Measurements from ENCODE around the gene TANGO6. TPM values are rescaled to one million over a fixed set of nuclear protein-coding genes. Genes with fewer than 3 reads are reported as not detected.

Gene TANGO6
- polyA plus RNA-seq, 2 of the 4 experiments (the other 2 are of a cell fraction), result 8.1 to 19.5 TPM

- WGBS (ENCODE audit: missing lambda C conversion rate), result 93% methylated on average over 2 of the region's 2 CpGs
- TF ChIP-seq CBX2 (IDR thresholded peaks at IDR 0.05; ENCODE audit: borderline replicate concordance, low read depth), result no peak
- TF ChIP-seq ZC3H11A (IDR thresholded peaks at IDR 0.05), result no peak
- no peak for TF ChIP-seq CHD4 (IDR thresholded peaks at IDR 0.05; ENCODE audit: borderline replicate concordance)
- TF ChIP-seq HOXA7 (CRISPR knock-in tag; IDR thresholded peaks at IDR 0.05), result no peak
- TF ChIP-seq GATA3 (IDR thresholded peaks at IDR 0.05; ENCODE audit: borderline replicate concordance), result no peak
- TF ChIP-seq ZFP36 (IDR thresholded peaks at IDR 0.05; ENCODE audit: borderline replicate concordance, partially characterized antibody), result no peak
- no peak for TF ChIP-seq REST (IDR thresholded peaks at IDR 0.05)
- no peak for TF ChIP-seq BHLHE40 (IDR thresholded peaks at IDR 0.05; ENCODE audit: low read depth, low read length)
- TF ChIP-seq SMC3 (IDR thresholded peaks at IDR 0.05), result no peak
- no peak for TF ChIP-seq RCOR1 (IDR thresholded peaks at IDR 0.05; ENCODE audit: low read depth, low read length)
- no peak for TF ChIP-seq POLR2AphosphoS2 (conservative IDR thresholded peaks at IDR 0.05; ENCODE audit: low read length)
- no peak for TF ChIP-seq MAX (IDR thresholded peaks at IDR 0.05)
- TF ChIP-seq RNF2 (IDR thresholded peaks at IDR 0.05; ENCODE audit: borderline replicate concordance, low read depth), result no peak
- no peak for TF ChIP-seq RAD21 (conservative IDR thresholded peaks at IDR 0.05 in 1 of 2, IDR thresholded peaks at IDR 0.05 in 1 of 2)
- TF ChIP-seq EHMT2 (IDR thresholded peaks at IDR 0.05; ENCODE audit: low read depth), result no peak
- no peak for TF ChIP-seq ZSCAN20 (CRISPR knock-in tag; IDR thresholded peaks at IDR 0.05)
- Histone ChIP-seq H3K9me3 (no peaks in the 10 kb centered on the region), H3K4me2 (no peak overlapping the region), H3K4me1 (no peaks in the 10 kb centered on the region), H3K27ac (no peak overlapping the region), H3K4me3 (no peak overlapping the region)
- FAIRE-seq (no peak), ATAC-seq (no peak), DNase-seq (ENCODE audit: low read depth in 1 of 2, low spot score in 1 of 2) (no peak)
- ChIA-PET POLR2A (no interaction called here), CTCF (interaction anchor here (2.5 kb wide), 1 partner anchor 273 kb away, joined by 18 read pairs; no protein-coding TSS in a partner anchor)
Observed at GRCh38 chr16:68850481-68850880, 7.2 kb downstream of the TANGO6 start.

DNA sequence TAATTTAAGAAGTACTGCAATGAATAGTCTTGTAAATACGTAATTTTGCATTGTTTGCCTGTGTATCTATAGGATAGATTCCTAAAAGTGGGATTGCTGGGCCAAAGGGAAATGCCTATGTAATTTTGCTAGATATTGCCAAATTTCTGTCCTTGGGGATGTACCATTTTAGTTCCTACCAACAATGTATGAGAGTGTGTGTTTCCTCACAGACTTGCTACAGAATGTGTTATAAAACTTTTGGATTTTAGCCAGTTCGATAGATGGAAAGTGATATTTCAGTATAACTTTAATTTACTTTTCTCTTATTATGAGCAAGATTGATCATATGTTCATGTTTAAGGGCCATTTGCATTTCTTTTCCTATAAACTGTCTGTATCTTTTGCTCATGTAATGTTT is 8.3 kb downstream of the TANGO6 start:
- H3K27ac ChIP-seq, result no peak overlapping the region
- DNase-seq (ENCODE audit: low read depth in 1 of 2, low spot score in 1 of 2) (no peak), ATAC-seq (no peak), FAIRE-seq (no peak)
- H3K4me1 ChIP-seq, result no peaks in the 10 kb centered on the region
- POLR2A ChIA-PET, result no interaction called here
- CTCF ChIA-PET, result interaction anchor here (1.2 to 1.5 kb wide), 2 partner anchors 272 to 324 kb away, joined by 4 read pairs; no protein-coding TSS in a partner anchor
- H3K4me3 ChIP-seq, result no peak overlapping the region
- 90% methylated on average over 2 of the region's 2 CpGs for WGBS (ENCODE audit: missing lambda C conversion rate)
- no peak for TF ChIP-seq HOXB5 (CRISPR knock-in tag; IDR thresholded peaks at IDR 0.05)
- TF ChIP-seq EHF (CRISPR knock-in tag; IDR thresholded peaks at IDR 0.05), result no peak
- no peak for TF ChIP-seq RFX5 (IDR thresholded peaks at IDR 0.05)
- TF ChIP-seq HOXA7 (CRISPR knock-in tag; IDR thresholded peaks at IDR 0.05), result no peak
- TF ChIP-seq SREBF2 (IDR thresholded peaks at IDR 0.05), result no peak
- TF ChIP-seq MAX (IDR thresholded peaks at IDR 0.05), result no peak
- no peak for TF ChIP-seq BCL3 (IDR thresholded peaks at IDR 0.05)
- TF ChIP-seq EP300 (IDR thresholded peaks at IDR 0.05), result no peak
- TF ChIP-seq CEBPB (IDR thresholded peaks at IDR 0.05), result no peak
- no peak for TF ChIP-seq ZSCAN20 (CRISPR knock-in tag; IDR thresholded peaks at IDR 0.05)
- TF ChIP-seq PHF8 (IDR thresholded peaks at IDR 0.05; ENCODE audit: borderline replicate concordance, low read depth), result no peak
- TF ChIP-seq FOXS1 (CRISPR knock-in tag; IDR thresholded peaks at IDR 0.05), result no peak
- TF ChIP-seq CTCF (IDR thresholded peaks at IDR 0.05), result no peak
- no peak for TF ChIP-seq ZC3H11A (IDR thresholded peaks at IDR 0.05)
- TF ChIP-seq RARB (CRISPR knock-in tag; IDR thresholded peaks at IDR 0.05), result no peak
- no peak for TF ChIP-seq NPAS2 (CRISPR knock-in tag; IDR thresholded peaks at IDR 0.05; ENCODE audit: borderline replicate concordance)
- no peak for TF ChIP-seq BHLHE40 (IDR thresholded peaks at IDR 0.05; ENCODE audit: low read depth, low read length)
- TF ChIP-seq HDAC2 (IDR thresholded peaks at IDR 0.05), result no peak
- no peak for TF ChIP-seq ZFP36 (IDR thresholded peaks at IDR 0.05; ENCODE audit: borderline replicate concordance, partially characterized antibody)
- no peaks in the 10 kb centered on the region for H3K9me3 ChIP-seq
- H3K4me2 ChIP-seq, result no peak overlapping the region
